Measurements from ENCODE around the gene DCAF11.
A peak's percentile ranks its signal among the peaks of the same experiment; 100 is the strongest.

The DCAF11 gene

GRCh38 chr14:24159777-24160498 is 45.4 kb downstream of the DCAF11 start:
- Histone ChIP-seq H3K36me3 (ENCODE audit: control insufficient read depth in 2 of 2, insufficient read depth in 1 of 2, low read length in 2 of 2) (peaks cover 30 to 75% of the 10 kb centered on the region in 2 experiments), H3K9me3 (ENCODE audit: control insufficient read depth, insufficient read depth, low read depth, low read length) (no peaks in the 10 kb centered on the region), H3K4me1 (ENCODE audit: control insufficient read depth, insufficient read depth, low read length) (peaks cover 5% of the 10 kb centered on the region), H3K4me3 (ENCODE audit: low read depth, low read length) (no peak overlapping the region), H3K27ac (ENCODE audit: extremely low read depth, low read depth, low read length) (no peak overlapping the region)
- TF ChIP-seq ZNF114 (tag by site-specific recombination; IDR thresholded peaks at IDR 0.05), result no peak
- no peak for TF ChIP-seq ZNF112 (tag by site-specific recombination; IDR thresholded peaks at IDR 0.05)
- no peak for TF ChIP-seq ZNF510 (tag by site-specific recombination; IDR thresholded peaks at IDR 0.05; ENCODE audit: insufficient replicate concordance)
- no peak for TF ChIP-seq GFI1B (tag by site-specific recombination; IDR thresholded peaks at IDR 0.05)
- no peak for TF ChIP-seq ZBTB10 (tag by site-specific recombination; IDR thresholded peaks at IDR 0.05)
- TF ChIP-seq ZNF311 (tag by site-specific recombination; IDR thresholded peaks at IDR 0.05; ENCODE audit: borderline replicate concordance), result no peak
- peak; percentile 94 for TF ChIP-seq HIC1 (tag by site-specific recombination; IDR thresholded peaks at IDR 0.05)
- POLR2A ChIA-PET, result interaction anchor here (1.1 to 3.8 kb wide), 10 partner anchors 13 to 102 kb away, joined by 3 to 44 read pairs (median 16); partner anchors contain the start of genes CHMP4A, DCAF11, EMC9 and IPO4
- CTCF ChIA-PET, result interaction anchor here (0.8 to 3.9 kb wide), 14 partner anchors 8 to 102 kb away, joined by 3 to 34 read pairs (median 7); partner anchors contain the start of genes DCAF11, EMC9, NRL and PSME2

GRCh38 chr14:24160499-24160849 is 45.9 kb downstream of the DCAF11 start:
- Histone ChIP-seq H3K9me3 (ENCODE audit: control insufficient read depth, insufficient read depth, low read depth, low read length) (no peaks in the 10 kb centered on the region), H3K4me1 (ENCODE audit: control insufficient read depth, insufficient read depth, low read length) (peaks cover 5% of the 10 kb centered on the region), H3K27ac (ENCODE audit: extremely low read depth, low read depth, low read length) (no peak overlapping the region), H3K36me3 (ENCODE audit: control insufficient read depth in 2 of 2, insufficient read depth in 1 of 2, low read length in 2 of 2) (peaks cover 25 to 75% of the 10 kb centered on the region in 2 experiments), H3K4me3 (ENCODE audit: low read depth, low read length) (no peak overlapping the region)
- TF ChIP-seq ZNF596 (tag by site-specific recombination; IDR thresholded peaks at IDR 0.05) (no peak), ZNF658 (tag by site-specific recombination; IDR thresholded peaks at IDR 0.05) (no peak), ZBTB48 (tag by site-specific recombination; IDR thresholded peaks at IDR 0.05) (no peak), ZNF23 (tag by site-specific recombination; IDR thresholded peaks at IDR 0.05; ENCODE audit: borderline replicate concordance) (no peak), PBX3 (CRISPR knock-in tag; IDR thresholded peaks at IDR 0.05) (no peak), ZNF677 (tag by site-specific recombination; IDR thresholded peaks at IDR 0.05) (no peak), ZNF692 (tag by site-specific recombination; IDR thresholded peaks at IDR 0.05) (no peak), YY1 (tag by site-specific recombination; IDR thresholded peaks at IDR 0.05) (no peak), ZNF747 (tag by site-specific recombination; IDR thresholded peaks at IDR 0.05) (no peak), ZNF488 (tag by site-specific recombination; IDR thresholded peaks at IDR 0.05) (no peak), ZNF704 (tag by site-specific recombination; IDR thresholded peaks at IDR 0.05) (no peak), BCL11B (tag by site-specific recombination; IDR thresholded peaks at IDR 0.05; ENCODE audit: low read depth) (no peak), ZNF777 (tag by site-specific recombination; IDR thresholded peaks at IDR 0.05; ENCODE audit: borderline replicate concordance) (no peak), ZNF324 (tag by site-specific recombination; IDR thresholded peaks at IDR 0.05) (no peak), ZEB2 (tag by site-specific recombination; IDR thresholded peaks at IDR 0.05) (no peak), ZNF302 (tag by site-specific recombination; IDR thresholded peaks at IDR 0.05; ENCODE audit: low read depth) (no peak), MZF1 (tag by site-specific recombination; IDR thresholded peaks at IDR 0.05; ENCODE audit: borderline replicate concordance) (no peak)
- POLR2A ChIA-PET, result interaction anchor here (0.8 to 3.8 kb wide), 16 partner anchors 8 to 103 kb away, joined by 3 to 44 read pairs (median 9); partner anchors contain the start of genes CHMP4A, DCAF11, EMC9 and IPO4
- CTCF ChIA-PET, result interaction anchor here (0.7 to 3.9 kb wide), 24 partner anchors 9 to 122 kb away, joined by 3 to 34 read pairs (median 5); partner anchors contain the start of genes DCAF11, EMC9, IPO4 and NRL
